Measurements from ENCODE around the gene TRIP13.

- no peak for TF ChIP-seq CTCF (IDR thresholded peaks at IDR 0.05; ENCODE audit: low read depth, low read length, poor library complexity, severe bottlenecking)
- TF ChIP-seq EZH2phosphoT487 (IDR thresholded peaks at IDR 0.05; ENCODE audit: borderline replicate concordance, low read length) = no peak
These were observed 57.3 kb downstream of the TRIP13 start for GRCh38 chr5:949815-950560.
